GM12878 (cell line): Measurements from ENCODE around the gene ADM2.

Source experiments
- BCL11A ChIP-seq: IDR thresholded peaks from 2 replicates; pipeline ENCODE4 v1.6.1; 2011; ENCODE audit warnings: low read depth, low read length
- FOXK2 ChIP-seq: fragments of 450-650 bp; IDR thresholded peaks from 2 replicates; pipeline ENCODE4 v1.6.1; 2017; ENCODE audit warnings: mild to moderate bottlenecking, moderate library complexity
- HSF1 ChIP-seq: fragments of 150-350 bp; IDR thresholded peaks from 2 replicates; pipeline ENCODE4 v1.6.1; 2014; ENCODE audit warnings: mild to moderate bottlenecking, low read depth, low read length
- JUNB ChIP-seq: IDR thresholded peaks from 2 replicates; pipeline ENCODE4 v1.6.1; 2016; ENCODE audit warnings: antibody characterized with exemption, mild to moderate bottlenecking
- JUND ChIP-seq: IDR thresholded peaks from 2 replicates; pipeline ENCODE4 v1.6.1; 2012; ENCODE audit warnings: low read depth, mild to moderate bottlenecking, low read length, improper control_type of control experiment, moderate library complexity
- MAX ChIP-seq: IDR thresholded peaks from 2 replicates; pipeline ENCODE4 v1.6.1; 2012; ENCODE audit warnings: low read depth, low read length, improper control_type of control experiment
- MTA2 ChIP-seq: fragments of 450-650 bp; IDR thresholded peaks from 2 replicates; pipeline ENCODE4 v1.6.1; 2016; ENCODE audit warnings: low read depth, mild to moderate bottlenecking, moderate library complexity
- MYC ChIP-seq: IDR thresholded peaks from 2 replicates; pipeline ENCODE4 v1.6.1; 2011; ENCODE audit warnings: mild to moderate bottlenecking, low read length, moderate library complexity, inconsistent platforms; ENCODE audit not compliant: insufficient read depth, insufficient replicate concordance, insufficient read length, severe bottlenecking
- POLR2A ChIP-seq: IDR thresholded peaks from 2 replicates; pipeline ENCODE4 v1.6.1; 2011; ENCODE audit warnings: low read depth, mild to moderate bottlenecking, low read length
- TF ChIP-seq, protein P1 (sequence below), 3 experiments: IDR thresholded peaks in 2 of 3; conservative IDR thresholded peaks in 1 of 3; 2 replicates each; pipeline ENCODE4 v1.5.1; 2011; ENCODE audit warnings: low read depth in 3 of 3, low read length in 3 of 3, mild to moderate bottlenecking in 3 of 3, control low read depth in 2 of 3, moderate library complexity in 2 of 3, inconsistent platforms in 1 of 3, mixed read lengths in 1 of 3; ENCODE audit not compliant: control insufficient read depth in 2 of 3, insufficient read depth in 1 of 3; ENCODE audit errors: extremely low read depth in 1 of 3

DNA sequence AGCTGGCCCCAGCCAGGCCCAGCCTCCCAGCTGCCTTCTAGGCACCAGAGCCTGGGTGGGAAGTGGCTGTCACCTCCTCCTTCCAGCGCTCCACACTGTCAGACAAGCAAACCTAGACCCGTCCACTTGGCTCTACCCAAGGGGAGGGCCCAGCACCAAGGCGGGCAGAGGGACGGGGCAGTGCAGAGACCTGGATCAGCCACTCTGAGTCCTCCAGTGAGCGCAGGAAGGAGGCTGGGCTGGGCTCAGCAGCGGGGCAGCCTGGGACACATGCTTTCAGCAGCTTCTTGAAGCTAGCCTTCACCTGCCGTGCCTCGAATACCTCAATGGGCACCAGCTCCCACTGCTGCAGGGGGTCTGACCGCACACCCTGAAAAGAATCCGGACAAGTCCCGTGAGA is 25.3 kb upstream of the ADM2 start:
- no peak for TF ChIP-seq MYC
- no peak for TF ChIP-seq MAX
- no peak for TF ChIP-seq POLR2A
- TF ChIP-seq, protein P1, sequence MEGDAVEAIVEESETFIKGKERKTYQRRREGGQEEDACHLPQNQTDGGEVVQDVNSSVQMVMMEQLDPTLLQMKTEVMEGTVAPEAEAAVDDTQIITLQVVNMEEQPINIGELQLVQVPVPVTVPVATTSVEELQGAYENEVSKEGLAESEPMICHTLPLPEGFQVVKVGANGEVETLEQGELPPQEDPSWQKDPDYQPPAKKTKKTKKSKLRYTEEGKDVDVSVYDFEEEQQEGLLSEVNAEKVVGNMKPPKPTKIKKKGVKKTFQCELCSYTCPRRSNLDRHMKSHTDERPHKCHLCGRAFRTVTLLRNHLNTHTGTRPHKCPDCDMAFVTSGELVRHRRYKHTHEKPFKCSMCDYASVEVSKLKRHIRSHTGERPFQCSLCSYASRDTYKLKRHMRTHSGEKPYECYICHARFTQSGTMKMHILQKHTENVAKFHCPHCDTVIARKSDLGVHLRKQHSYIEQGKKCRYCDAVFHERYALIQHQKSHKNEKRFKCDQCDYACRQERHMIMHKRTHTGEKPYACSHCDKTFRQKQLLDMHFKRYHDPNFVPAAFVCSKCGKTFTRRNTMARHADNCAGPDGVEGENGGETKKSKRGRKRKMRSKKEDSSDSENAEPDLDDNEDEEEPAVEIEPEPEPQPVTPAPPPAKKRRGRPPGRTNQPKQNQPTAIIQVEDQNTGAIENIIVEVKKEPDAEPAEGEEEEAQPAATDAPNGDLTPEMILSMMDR (IDR thresholded peaks at IDR 0.05 in 2 of 3, conservative IDR thresholded peaks at IDR 0.05 in 1 of 3; ENCODE audit: control insufficient read depth in 2 of 3, extremely low read depth in 1 of 3, insufficient read depth in 1 of 3, low read depth in 3 of 3, low read length in 3 of 3) = no peak
- TF ChIP-seq MTA2 = no peak
- no peak for TF ChIP-seq HSF1
- TF ChIP-seq FOXK2 = no peak
- no peak for TF ChIP-seq BCL11A
- TF ChIP-seq JUND = no peak
- no peak for TF ChIP-seq JUNB
